Lower leg skin (tissue), 4 donors: ENCODE data around the gene FURIN. TPM values are rescaled to one million over a fixed set of nuclear protein-coding genes. Genes with fewer than 3 reads are reported as not detected.

ENCODE experiments used
- DNase-seq, 2 donors: peaks; one replicate each; pipeline ENCODE4 v3.0.0-alpha.2; 2019; ENCODE audit warnings: low spot score in 2 of 2
- H3K4me3 ChIP-seq: fragments of 200-600 bp; sonication (generic); 2 replicates; pipeline ENCODE4 v1.5.1; 2017; ENCODE audit warnings: mild to moderate bottlenecking, low read depth; ENCODE audit not compliant: poor library complexity, severe bottlenecking
- POLR2A ChIP-seq, 2 donors: fragments of 450-650 bp; IDR thresholded peaks; one replicate each; pipeline ENCODE4 v1.6.1; 2016 to 2017; ENCODE audit warnings: antibody characterized with exemption in 2 of 2, mild to moderate bottlenecking in 1 of 2, moderate library complexity in 1 of 2
- whole genome bisulfite sequencing, 2 donors: methylation state at CpG; one replicate each; pipeline ENCODE4 v1.1.5; 2018; 5-methylcytosine and 5-hydroxymethylcytosine counted together
- intact Hi-C: fragments of 100-400 bp; cut with DNase I; formaldehyde crosslinking; loops from one replicate; pipeline ENCODE4 v1.15.0; 2023; ENCODE audit warnings: low total_unique reads
- total RNA-seq, 4 donors: library from RNA; depleted of rRNA; stranded (reverse); fragments of >200 nt; gene quantifications; one replicate each; pipeline ENCODE4 v1.1.0, GENCODE V29; 2016
- TF ChIP-seq, protein P1 (sequence below), 3 donors: fragments of 450-650 bp; IDR thresholded peaks; one replicate each; pipeline ENCODE4 v1.5.1; 2016; ENCODE audit warnings: antibody characterized with exemption in 3 of 3, mild to moderate bottlenecking in 3 of 3, moderate library complexity in 2 of 3

The FURIN gene
- total RNA-seq, 4 donors from 2014 or later: 114 to 163 (median 149) TPM

GRCh38 chr15:90902040-90902839 is 33.9 kb downstream of the FURIN start:
- H3K4me3 ChIP-seq: peak overlapping the region; percentile 19
- WGBS, 2 donors: 0% methylated on average over 25 to 27 of the region's 71 CpGs
- no peak for TF ChIP-seq POLR2A (IDR thresholded peaks at IDR 0.05)
- intact Hi-C loops: no loop called here
- peak; percentile 73 to 93 for DNase-seq

- intact Hi-C loops: no loop called here
- 0 to 2% methylated on average over 30 to 46 of the region's 81 CpGs for WGBS, 2 donors
- DNase-seq: peak in 1 of 2 donors; percentile 90
- TF ChIP-seq POLR2A (IDR thresholded peaks at IDR 0.05): no peak
- TF ChIP-seq, protein P1, sequence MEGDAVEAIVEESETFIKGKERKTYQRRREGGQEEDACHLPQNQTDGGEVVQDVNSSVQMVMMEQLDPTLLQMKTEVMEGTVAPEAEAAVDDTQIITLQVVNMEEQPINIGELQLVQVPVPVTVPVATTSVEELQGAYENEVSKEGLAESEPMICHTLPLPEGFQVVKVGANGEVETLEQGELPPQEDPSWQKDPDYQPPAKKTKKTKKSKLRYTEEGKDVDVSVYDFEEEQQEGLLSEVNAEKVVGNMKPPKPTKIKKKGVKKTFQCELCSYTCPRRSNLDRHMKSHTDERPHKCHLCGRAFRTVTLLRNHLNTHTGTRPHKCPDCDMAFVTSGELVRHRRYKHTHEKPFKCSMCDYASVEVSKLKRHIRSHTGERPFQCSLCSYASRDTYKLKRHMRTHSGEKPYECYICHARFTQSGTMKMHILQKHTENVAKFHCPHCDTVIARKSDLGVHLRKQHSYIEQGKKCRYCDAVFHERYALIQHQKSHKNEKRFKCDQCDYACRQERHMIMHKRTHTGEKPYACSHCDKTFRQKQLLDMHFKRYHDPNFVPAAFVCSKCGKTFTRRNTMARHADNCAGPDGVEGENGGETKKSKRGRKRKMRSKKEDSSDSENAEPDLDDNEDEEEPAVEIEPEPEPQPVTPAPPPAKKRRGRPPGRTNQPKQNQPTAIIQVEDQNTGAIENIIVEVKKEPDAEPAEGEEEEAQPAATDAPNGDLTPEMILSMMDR (IDR thresholded peaks at IDR 0.05): no peak
- peak within 1 kb of the TSS; percentile 82 for H3K4me3 ChIP-seq
Observed at GRCh38 chr15:90902840-90903732, 34.7 kb downstream of the FURIN start, which contains the start of gene MAN2A2. TSS of gene MAN2A2 (plus strand) at chr15:90903302. CDS start at chr15:90904208, 906 bp downstream.

DNA sequence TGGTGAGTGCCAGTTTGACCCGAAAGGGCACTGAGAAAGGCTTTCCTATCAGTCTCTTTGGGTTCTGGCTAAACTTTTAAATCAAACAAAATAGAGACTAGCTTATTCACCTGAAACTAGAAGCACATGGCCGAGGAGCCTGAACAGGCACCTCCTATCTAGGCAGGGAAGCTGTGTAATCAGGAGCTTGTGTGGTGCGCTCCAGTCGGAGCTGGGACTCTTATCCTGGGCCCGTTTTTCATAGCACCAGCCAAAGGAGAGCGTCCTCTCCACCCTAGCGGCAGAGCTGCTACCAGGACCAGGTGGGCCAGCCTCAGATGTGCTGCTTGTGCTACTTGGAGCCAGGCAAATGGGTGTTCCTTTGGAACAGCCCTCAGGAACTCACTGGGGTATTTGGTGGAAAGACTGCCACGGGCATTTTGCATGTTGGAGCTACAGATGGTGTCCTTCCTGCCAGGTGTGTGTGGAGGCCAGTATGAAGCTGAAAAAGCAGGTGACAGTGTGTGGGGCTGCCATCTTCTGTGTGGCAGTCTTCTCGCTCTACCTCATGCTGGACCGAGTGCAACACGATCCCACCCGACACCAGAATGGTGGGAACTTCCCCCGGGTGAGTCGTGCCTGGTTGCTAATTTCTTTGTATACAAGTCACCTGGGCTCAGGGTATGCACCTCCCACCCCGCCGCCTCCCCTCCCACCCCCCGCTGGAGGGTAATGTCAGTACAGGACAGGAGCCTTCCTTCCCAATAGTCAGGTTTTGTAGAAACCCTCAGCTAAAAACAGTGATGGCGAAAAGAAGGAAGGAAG is 35.5 kb downstream of the FURIN start:
- DNase-seq: no peak
- TF ChIP-seq, protein P1 (IDR thresholded peaks at IDR 0.05): no peak
- no peak for TF ChIP-seq POLR2A (IDR thresholded peaks at IDR 0.05)
- peak overlapping the region; percentile 82 for H3K4me3 ChIP-seq
- 54 to 63% methylated on average over 18 of the region's 18 CpGs for WGBS, 2 donors
- intact Hi-C loops: no loop called here

- H3K4me3 ChIP-seq: no peak overlapping the region
- 96 to 98% methylated on average over 9 of the region's 9 CpGs for WGBS, 2 donors
- TF ChIP-seq POLR2A (IDR thresholded peaks at IDR 0.05): no peak
- TF ChIP-seq, protein P1 (IDR thresholded peaks at IDR 0.05): no peak
- intact Hi-C loops: no loop called here
- no peak for DNase-seq
Observed at GRCh38 chr15:90904746-90905145, 36.4 kb downstream of the FURIN start.

- no peak overlapping the region for H3K4me3 ChIP-seq
- intact Hi-C loops: no loop called here
- WGBS, 2 donors: 93 to 97% methylated on average over 27 to 28 of the region's 28 CpGs
- DNase-seq: no peak
- TF ChIP-seq, protein P1 (IDR thresholded peaks at IDR 0.05): no peak
- TF ChIP-seq POLR2A (IDR thresholded peaks at IDR 0.05): no peak
Observed at GRCh38 chr15:90905306-90906180, 37.2 kb downstream of the FURIN start.
